B cell (primary cell): Measurements from ENCODE around the gene RTKN. TPM values are rescaled to one million over a fixed set of nuclear protein-coding genes. Genes with fewer than 3 reads are reported as not detected.
A peak's percentile ranks its signal among the peaks of the same experiment; 100 is the strongest.

Experiments used
- ATAC-seq: fragments of 200-7000 bp; cut with Tn5 transposase; one replicate; pipeline ENCODE4 v1.10.0; 2021; ENCODE audit warnings: low read depth, mild to moderate bottlenecking, moderate number of reproducible peaks, moderate library complexity
- CTCF ChIA-PET: fragments of 350-600 bp; sonication (Branson Sonifier 250); formaldehyde crosslinking; loops from one replicate; lab custom pipeline; 2021; ENCODE audit warnings: antibody characterized with exemption, inconsistent platforms; lab: Charles Lee
- POLR2A ChIA-PET: fragments of 350-600 bp; sonication (Branson Sonifier 250); formaldehyde crosslinking; loops from one replicate; lab custom pipeline; 2021; ENCODE audit warnings: antibody characterized with exemption; lab: Charles Lee
- DNase-seq: peaks from one replicate; pipeline ENCODE4 v3.0.0; 2013
- H2AFZ ChIP-seq: 2 replicates; pipeline ENCODE4 v1.6.1; 2012; ENCODE audit warnings: mild to moderate bottlenecking, low read depth, low read length; ENCODE audit not compliant: insufficient read depth, poor library complexity, severe bottlenecking
- H3K27ac ChIP-seq, 2 donors: 1 replicate in 1 of 2; 2 replicates in 1 of 2; pipeline ENCODE4 v1.5.1; 2012 to 2013; ENCODE audit warnings: low read length in 2 of 2, mild to moderate bottlenecking in 2 of 2, moderate library complexity in 1 of 2
- H3K27me3 ChIP-seq, 4 experiments: fragments of 200-600 bp in 1 of 4; sonication (generic) in 1 of 4; replicated peaks in 1 of 4; 1 replicate in 2 of 4; 2 replicates in 2 of 4; pipeline versions ENCODE4 v1.6.1 to v1.7.0; 2013 to 2016; ENCODE audit warnings: low read length in 3 of 4, mild to moderate bottlenecking in 2 of 4, mixed read lengths in 1 of 4, moderate library complexity in 1 of 4; ENCODE audit not compliant: insufficient read depth in 4 of 4, control insufficient read depth in 3 of 4; ENCODE audit errors: control extremely low read depth in 1 of 4
- H3K36me3 ChIP-seq, 2 experiments: replicated peaks in 1 of 2; 1 replicate in 1 of 2; 2 replicates in 1 of 2; pipeline versions ENCODE4 v1.6.1 to v1.7.1; 2013; ENCODE audit warnings: low read length in 1 of 2; ENCODE audit not compliant: insufficient read depth in 2 of 2, control insufficient read depth in 1 of 2; ENCODE audit errors: control extremely low read depth in 1 of 2, extremely low read depth in 1 of 2
- H3K4me1 ChIP-seq, 2 donors: fragments of 200-600 bp in 1 of 2; sonication (generic) in 1 of 2; 1 replicate in 1 of 2; 2 replicates in 1 of 2; pipeline versions ENCODE4 v1.5.1 to v1.6.1; 2013 to 2017; ENCODE audit warnings: low read length in 2 of 2; ENCODE audit not compliant: control insufficient read depth in 2 of 2, insufficient read depth in 2 of 2
- H3K4me2 ChIP-seq: replicated peaks from 2 replicates; pipeline ENCODE3; 2012; ENCODE audit warnings: mild to moderate bottlenecking, low read depth, low read length; ENCODE audit not compliant: poor library complexity, severe bottlenecking
- H3K4me3 ChIP-seq, 5 experiments: fragments of 200-600 bp in 1 of 5; sonication (generic) in 1 of 5; 1 replicate in 3 of 5; 2 replicates in 2 of 5; pipeline versions ENCODE4 v1.5.1 to v1.7.0; 2011 to 2016; ENCODE audit warnings: low read length in 4 of 5, mild to moderate bottlenecking in 4 of 5, low read depth in 2 of 5, control low read depth in 1 of 5, moderate library complexity in 1 of 5; ENCODE audit not compliant: insufficient read depth in 1 of 5; ENCODE audit errors: control extremely low read depth in 1 of 5, extremely low read depth in 1 of 5
- H3K79me2 ChIP-seq: fragments of 200-600 bp; sonication (generic); one replicate; pipeline ENCODE4 v1.6.0; 2016; ENCODE audit warnings: low read length; ENCODE audit not compliant: control insufficient read depth, insufficient read depth
- H3K9ac ChIP-seq: fragments of 200-600 bp; sonication (generic); 2 replicates; pipeline ENCODE4 v1.6.1; 2017; ENCODE audit warnings: mild to moderate bottlenecking, low read length, moderate library complexity
- H3K9me3 ChIP-seq, 3 donors: one replicate each; pipeline versions ENCODE4 v1.6.1 to v1.7.1; 2013; ENCODE audit warnings: low read length in 2 of 3; ENCODE audit not compliant: control insufficient read depth in 2 of 3, insufficient read depth in 1 of 3; ENCODE audit errors: control extremely low read depth in 1 of 3
- H4K20me1 ChIP-seq: 2 replicates; pipeline ENCODE4 v1.6.0; 2012; ENCODE audit warnings: mild to moderate bottlenecking, low read length; ENCODE audit not compliant: insufficient read depth, control insufficient read depth, poor library complexity, severe bottlenecking
- H3K27ac Mint-ChIP-seq: one replicate; pipeline ENCODE4 v1.8.0; 2021; ENCODE audit warnings: mixed read lengths
- H3K27me3 Mint-ChIP-seq: one replicate; pipeline ENCODE4 v1.8.0; 2021; ENCODE audit warnings: mixed read lengths
- H3K4me1 Mint-ChIP-seq: one replicate; pipeline ENCODE4 v1.8.0; 2021; ENCODE audit warnings: mixed read lengths
- H3K4me3 Mint-ChIP-seq: one replicate; pipeline ENCODE4 v1.8.0; 2021; ENCODE audit warnings: mixed read lengths
- H3K9me3 Mint-ChIP-seq: one replicate; pipeline ENCODE4 v1.8.0; 2022; ENCODE audit warnings: mixed read lengths; ENCODE audit not compliant: insufficient read depth
- CTCF ChIP-seq: fragments of 200-600 bp; IDR thresholded peaks from one replicate; pipeline ENCODE4 v1.8.0; 2022; ENCODE audit warnings: antibody characterized with exemption, mild to moderate bottlenecking
- EZH2 ChIP-seq: IDR thresholded peaks from 2 replicates; pipeline ENCODE4 v1.6.1; 2012; ENCODE audit warnings: borderline replicate concordance, low read depth, mild to moderate bottlenecking, moderate library complexity, low read length; ENCODE audit not compliant: insufficient read depth, poor library complexity, severe bottlenecking
- WGBS: methylation state at CpG from one replicate; pipeline ENCODE4 v1.1.5; 2013; ENCODE audit warnings: missing lambda C conversion rate; ENCODE audit not compliant: insufficient coverage; 5-methylcytosine and 5-hydroxymethylcytosine counted together
- intact Hi-C: fragments of 100-400 bp; cut with micrococcal nuclease; formaldehyde crosslinking; loops from one replicate; pipeline ENCODE4 v1.10.0; 2022
- polyA plus RNA-seq: library from polyadenylated mRNA; depleted of rRNA; stranded (reverse); fragments of >200 nt; gene quantifications from 2 replicates; pipeline ENCODE4 v1.2.3, GENCODE V29; 2012
- total RNA-seq, 2 donors: library from RNA; stranded (reverse); fragments of 120-200 nt in 1 of 2; gene quantifications; 1 replicate in 1 of 2; 2 replicates in 1 of 2; pipeline versions ENCODE4 v1.2.3 to v1.2.4, GENCODE V29; 2013 to 2022

RTKN gene
- total and polyA plus RNA-seq, 2 donors (not counting 1 experiment from before 2014, with no cell fraction given), result 5.1 to 10.5 TPM

- intact Hi-C loops, result loop anchor here (1.0 kb wide), 2 partner anchors 14 to 19 kb away; partner anchors contain the start of genes C2orf81 and WDR54
Measured at GRCh38 chr2:74439803-74440377, 1.8 kb downstream of the RTKN start.

More at GRCh38 chr2:74439803-74440377, 1.8 kb downstream of the RTKN start:
- Histone ChIP-seq H3K36me3 (no peaks in the 10 kb centered on the region), H3K4me2 (peak overlapping the region; percentile 95), H3K4me3 (peak overlapping the region; percentile 14 to 55 (median 49)), H3K79me2 (no peaks in the 10 kb centered on the region), H3K9ac (peak overlapping the region; percentile 60), H3K4me1 (peaks cover 36 to 46% of the 10 kb centered on the region in 2 donors), H3K27ac (no peak overlapping the region), H2AFZ (peak overlapping the region; percentile 72), H4K20me1 (no peaks in the 10 kb centered on the region), H3K9me3 (peaks cover 0 to 9% (median 0%) of the 10 kb centered on the region in 3 donors), H3K27me3 (peaks cover 0 to 43% (median 13%) of the 10 kb centered on the region in 4 experiments)
- H3K27me3 Mint-ChIP-seq, result peaks cover 16% of the 10 kb centered on the region
- H3K4me1 Mint-ChIP-seq, result peaks cover 48% of the 10 kb centered on the region
- ChIA-PET POLR2A (interaction anchor here (0.5 to 1.4 kb wide), 4 partner anchors 15 to 258 kb away, joined by 3 to 7 read pairs (median 4); partner anchors contain the start of genes C2orf81, INO80B, WBP1 and WDR54), CTCF (interaction anchor here (0.7 to 1.3 kb wide), 8 partner anchors 13 to 92 kb away, joined by 3 to 7 read pairs (median 3); no protein-coding TSS in a partner anchor)
- WGBS, result 33% methylated on average over 13 of the region's 14 CpGs
- H3K9me3 Mint-ChIP-seq, result no peaks in the 10 kb centered on the region
- TF ChIP-seq EZH2 (no peak), CTCF (no peak)
- ATAC-seq, result no peak
- H3K27ac Mint-ChIP-seq, result peak overlapping the region; percentile 67
- DNase-seq, result no peak
- H3K4me3 Mint-ChIP-seq, result peak overlapping the region; percentile 83
